GM18511 (cell line): ENCODE measurements around the gene TP73.

Experiments used
- ATAC-seq: cut with Tn5 transposase; IDR thresholded peaks from one replicate; pipeline ENCODE4 v1.9.1; 2021; ENCODE audit warnings: mild to moderate bottlenecking, moderate library complexity; ENCODE audit not compliant: unreplicated experiment

The TP73 gene

GRCh38 chr1:3670823-3671265, 18.5 kb downstream of the TP73 start:
- ATAC-seq: no peak

DNA sequence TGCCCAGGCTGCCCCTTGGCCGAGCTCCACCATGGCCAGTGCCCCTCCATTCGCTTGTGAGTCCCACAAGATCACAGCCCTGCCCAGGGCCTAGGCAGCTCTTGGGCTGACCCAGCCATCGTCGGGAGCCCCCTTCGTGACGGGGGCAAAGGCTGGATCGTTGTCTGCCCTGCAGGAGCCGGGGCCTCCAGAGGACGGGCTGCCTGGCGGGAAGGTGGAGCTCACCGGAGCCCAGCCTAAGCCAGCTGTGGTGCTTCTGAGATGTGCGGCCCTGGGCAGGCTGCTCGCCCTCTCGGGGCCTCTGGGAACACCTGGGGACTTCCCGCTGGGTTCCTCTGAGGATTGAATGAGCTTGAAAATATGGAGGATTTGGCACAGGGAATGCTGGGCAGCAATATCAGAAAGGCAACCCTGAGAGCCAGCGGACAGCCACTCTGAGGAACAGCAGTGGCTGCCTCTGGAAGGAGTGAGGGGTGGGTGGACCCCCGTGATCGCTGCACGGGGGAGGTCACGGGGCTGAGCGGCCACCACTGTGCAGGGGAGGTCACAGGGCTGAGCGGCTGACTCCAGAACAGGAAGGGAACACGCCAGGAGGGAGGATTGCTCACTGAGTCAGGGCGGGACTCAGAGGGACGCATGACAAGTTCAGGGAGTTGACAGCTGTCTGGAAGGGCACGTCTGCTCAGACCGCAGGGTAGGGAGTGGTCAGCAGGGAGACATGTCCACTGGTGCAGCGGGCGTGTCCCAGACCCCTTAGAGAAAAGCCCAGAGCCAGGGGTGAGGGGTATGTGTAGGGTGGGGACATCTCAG, 19.3 kb downstream of the TP73 start:
- no peak for ATAC-seq

- no peak for ATAC-seq
Observed at GRCh38 chr1:3672231-3672970, 20.1 kb downstream of the TP73 start.

- ATAC-seq: no peak
Observed at GRCh38 chr1:3672971-3673361, 20.6 kb downstream of the TP73 start.

- no peak for ATAC-seq
Observed at GRCh38 chr1:3673381-3674099, 21.2 kb downstream of the TP73 start.

GRCh38 chr1:3674100-3675094, 22.1 kb downstream of the TP73 start:
- ATAC-seq: no peak

DNA sequence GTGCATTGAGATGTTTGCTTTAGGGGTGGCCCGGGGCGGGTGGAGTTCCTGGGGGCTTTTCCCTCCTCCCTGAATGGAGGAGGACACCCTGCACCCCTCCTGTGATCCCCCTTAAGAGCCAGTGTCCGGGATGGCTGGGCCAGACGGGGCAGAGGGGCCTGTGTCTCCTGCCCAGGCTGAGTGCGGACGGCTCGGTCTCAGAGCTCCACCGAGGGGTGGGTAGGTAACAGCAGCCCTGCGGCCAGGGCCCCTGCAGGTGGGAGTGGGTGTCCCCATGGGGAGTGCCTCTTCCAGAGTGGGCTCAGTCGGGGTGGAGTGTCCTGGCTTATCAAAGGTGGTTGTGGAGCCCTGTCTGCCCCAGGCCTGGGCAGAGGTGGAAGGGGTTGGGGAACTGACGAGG, 23.1 kb downstream of the TP73 start:
- ATAC-seq: no peak

GRCh38 chr1:3676581-3677470, 24.5 kb downstream of the TP73 start:
- ATAC-seq: peak; percentile 75

DNA sequence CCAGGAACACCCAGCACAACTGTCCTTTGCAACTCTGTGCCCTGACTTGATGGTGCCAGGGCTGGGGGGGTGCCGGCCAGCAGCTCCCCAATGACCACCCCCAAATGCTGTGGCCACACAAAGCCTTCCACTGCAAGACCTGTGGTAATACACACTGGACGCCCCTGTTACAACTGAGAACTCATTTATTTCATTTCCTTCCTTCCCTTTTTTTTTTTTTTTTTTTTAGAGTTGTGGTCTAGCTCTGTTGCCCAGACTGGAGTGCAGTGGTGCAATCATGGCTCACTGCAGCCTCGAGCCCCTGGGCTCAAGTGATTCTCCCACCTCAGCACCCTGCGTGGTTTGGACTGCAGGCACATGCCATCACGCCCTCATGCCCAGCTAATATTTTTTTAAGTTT, 25.2 kb downstream of the TP73 start:
- peak; percentile 21 for ATAC-seq

GRCh38 chr1:3678361-3679097, 26.2 kb downstream of the TP73 start:
- ATAC-seq: no peak

- ATAC-seq: no peak
Observed at GRCh38 chr1:3679098-3679555, 26.8 kb downstream of the TP73 start.

DNA sequence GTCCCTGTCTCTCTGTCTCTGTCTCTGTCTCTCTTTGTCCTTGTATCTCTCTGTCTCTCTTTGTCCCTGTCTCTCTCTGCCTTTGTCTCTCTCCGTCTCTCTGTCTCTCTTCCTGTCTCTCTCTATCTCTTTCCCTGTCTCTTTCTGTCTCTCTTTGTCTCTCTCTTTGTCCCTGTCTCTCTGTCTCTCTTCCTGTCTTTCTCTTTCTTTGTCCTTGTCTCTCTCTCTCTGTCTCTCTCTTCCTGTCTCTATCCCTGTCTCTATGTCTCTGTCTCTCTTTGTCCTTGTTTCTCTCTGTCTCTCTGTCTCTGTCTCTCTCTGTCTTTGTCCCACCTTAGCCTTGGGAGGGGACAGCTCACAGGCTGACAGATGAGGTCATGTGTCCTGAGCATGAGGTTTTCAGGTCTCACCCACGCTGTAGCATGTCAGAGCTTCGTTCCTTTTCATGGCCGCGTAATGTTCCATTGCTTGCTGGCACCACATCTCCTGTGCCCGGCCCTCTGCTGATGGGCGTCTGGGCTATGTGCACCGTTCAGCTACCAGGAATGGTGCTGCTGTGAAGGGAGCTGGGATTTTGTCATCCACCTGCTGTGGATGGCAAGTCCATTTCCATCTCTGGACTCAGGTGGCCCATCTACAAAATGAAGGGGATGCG, 27.6 kb downstream of the TP73 start:
- no peak for ATAC-seq

DNA sequence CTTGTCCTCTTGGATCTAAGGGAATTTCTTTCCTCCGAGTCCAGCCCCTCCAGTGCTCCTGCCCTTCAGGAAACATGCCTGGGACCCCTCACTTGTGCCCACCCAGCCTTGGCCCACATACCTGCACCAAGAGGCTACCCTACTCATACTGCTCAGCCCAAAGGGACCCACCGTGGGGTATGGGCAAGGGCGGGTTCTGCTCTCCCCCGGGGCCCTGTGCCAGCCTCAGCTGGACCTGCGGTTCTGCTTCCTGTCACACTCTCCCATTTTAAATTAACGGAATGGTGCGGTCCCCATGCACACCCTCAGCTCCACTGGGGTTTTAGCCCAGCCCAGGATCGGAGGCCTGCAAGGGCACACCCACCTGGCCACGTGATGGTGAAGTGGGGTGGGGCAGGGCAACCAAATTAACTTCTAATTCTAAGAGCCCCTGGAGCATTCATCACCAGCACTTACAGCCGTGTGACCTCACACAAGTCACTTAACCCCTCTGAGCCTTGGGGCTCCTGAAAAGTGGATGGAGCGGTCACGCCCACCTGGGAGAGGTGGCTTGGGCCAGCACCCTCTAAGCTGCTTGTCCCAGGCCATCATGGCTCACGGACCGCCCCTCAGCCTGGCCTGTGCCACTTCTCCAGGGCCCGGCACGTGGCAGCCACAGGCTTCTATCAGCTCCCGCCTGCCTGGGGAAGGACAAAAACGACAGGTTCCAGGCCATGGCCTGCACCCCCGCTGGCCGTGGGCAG, 28.3 kb downstream of the TP73 start:
- no peak for ATAC-seq

- no peak for ATAC-seq
Observed at GRCh38 chr1:3681231-3681897, 29.0 kb downstream of the TP73 start.

GRCh38 chr1:3681898-3682806, 29.8 kb downstream of the TP73 start:
- no peak for ATAC-seq

DNA sequence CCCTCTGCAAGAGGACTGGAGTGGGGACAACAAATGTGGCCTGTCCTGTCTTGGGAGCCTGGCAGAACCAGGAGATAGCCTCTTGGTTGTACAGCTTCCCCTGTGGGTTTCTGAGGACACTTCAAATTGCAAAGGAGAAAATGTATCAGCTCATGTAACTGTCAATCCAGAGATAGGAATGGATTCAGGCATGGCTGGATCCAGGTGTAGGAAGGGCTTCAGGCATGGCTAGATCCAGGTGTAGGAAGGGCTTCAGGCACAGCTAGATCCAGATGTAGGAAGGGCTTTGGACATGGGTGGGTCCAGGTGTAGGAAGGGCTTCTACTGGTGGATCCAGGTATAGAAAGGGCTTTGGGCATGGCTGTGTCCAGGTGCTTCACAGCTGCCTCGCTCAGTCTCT, 30.9 kb downstream of the TP73 start:
- no peak for ATAC-seq
